ENCODE data around the gene SPINK8.
"Not testable (repeated sequence)": the region's sequence is repeated elsewhere in the genome, so short reads cannot be mapped to it uniquely, and the experiment has no call there.

The SPINK8 gene

DNA sequence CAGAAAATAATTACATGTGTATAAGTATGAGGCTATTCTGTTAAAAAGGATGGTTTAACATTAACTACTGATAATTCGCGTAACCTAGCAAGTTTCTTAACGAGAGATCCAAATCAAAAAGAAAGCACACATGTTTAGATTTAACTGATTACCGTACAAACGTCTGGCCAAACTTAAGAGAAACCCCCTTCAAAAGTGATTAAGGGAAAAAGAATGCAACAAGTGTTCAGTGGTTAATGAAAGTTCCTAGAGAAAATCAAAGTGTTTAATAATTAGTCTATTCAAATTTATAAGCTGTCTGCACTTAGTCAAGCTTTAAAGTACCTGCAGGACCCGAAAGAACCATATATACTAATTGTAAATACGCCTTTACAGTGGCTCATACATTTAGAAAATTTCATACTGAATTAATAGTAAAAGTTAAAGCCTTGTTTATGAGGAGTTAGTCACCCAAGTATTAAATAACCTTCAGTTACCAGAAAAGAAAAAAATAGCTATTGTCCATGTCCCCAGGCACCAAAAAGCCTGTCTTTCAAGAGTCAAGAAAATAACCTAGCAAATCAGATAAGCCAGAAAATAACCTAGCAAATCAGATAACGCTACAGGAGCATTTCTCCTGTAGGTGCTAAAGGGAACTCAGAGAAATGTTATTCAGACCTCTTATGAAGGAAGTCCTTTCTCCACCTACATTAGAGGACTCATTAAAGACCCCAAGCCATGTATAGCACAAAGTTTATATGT is 58.0 kb downstream of the SPINK8 start:
- no peak for DNase-seq

DNA sequence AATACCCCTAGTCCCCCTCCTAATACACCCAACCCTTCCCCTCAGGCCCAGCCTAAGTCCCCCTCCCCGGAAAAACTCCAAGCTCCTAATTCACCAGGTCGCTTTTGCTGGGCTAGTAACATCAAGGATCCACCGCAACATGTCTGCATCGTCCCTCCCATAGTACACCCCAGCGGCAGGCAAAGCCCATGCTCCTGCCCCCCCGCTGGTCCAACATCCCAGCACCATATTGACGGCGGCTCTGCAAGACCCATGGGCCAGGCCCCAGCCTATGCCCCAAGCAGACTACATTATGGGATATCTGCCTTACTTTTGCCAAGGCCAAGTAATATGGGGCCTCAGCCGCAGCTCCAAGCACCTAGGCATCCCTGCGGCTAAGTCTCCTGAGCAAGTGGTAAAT is 59.0 kb downstream of the SPINK8 start:
- no peak for DNase-seq

DNA sequence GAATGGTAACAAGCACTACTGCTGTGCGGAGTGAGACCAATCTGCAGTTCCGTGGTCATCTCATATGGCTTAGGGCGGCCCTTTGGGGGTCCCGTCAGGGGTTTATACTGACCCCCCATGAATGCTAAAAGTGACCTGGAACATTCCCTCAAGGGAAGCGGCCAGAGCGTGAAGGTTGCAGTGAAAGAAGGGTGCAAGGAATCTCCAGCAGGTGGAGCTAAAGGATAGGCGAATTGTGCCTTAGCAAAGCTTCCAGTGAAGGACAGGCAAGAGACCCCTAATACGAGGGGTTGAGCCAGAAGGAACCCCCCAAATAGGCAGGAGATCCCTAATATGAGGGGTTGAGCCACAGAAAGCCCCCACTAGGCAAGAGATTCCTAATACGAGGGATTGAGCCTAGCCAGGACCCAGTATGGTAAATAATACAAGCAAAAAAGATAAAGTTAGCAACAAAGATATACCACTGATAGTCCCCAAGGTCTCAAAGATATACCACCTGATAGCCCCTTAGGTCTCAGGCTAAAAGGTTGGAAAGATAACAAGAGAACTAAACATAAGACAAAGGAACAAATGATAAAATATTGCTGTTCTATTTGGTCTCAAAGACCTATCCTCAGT is 59.8 kb downstream of the SPINK8 start:
- DNase-seq = peak; percentile 69

DNA sequence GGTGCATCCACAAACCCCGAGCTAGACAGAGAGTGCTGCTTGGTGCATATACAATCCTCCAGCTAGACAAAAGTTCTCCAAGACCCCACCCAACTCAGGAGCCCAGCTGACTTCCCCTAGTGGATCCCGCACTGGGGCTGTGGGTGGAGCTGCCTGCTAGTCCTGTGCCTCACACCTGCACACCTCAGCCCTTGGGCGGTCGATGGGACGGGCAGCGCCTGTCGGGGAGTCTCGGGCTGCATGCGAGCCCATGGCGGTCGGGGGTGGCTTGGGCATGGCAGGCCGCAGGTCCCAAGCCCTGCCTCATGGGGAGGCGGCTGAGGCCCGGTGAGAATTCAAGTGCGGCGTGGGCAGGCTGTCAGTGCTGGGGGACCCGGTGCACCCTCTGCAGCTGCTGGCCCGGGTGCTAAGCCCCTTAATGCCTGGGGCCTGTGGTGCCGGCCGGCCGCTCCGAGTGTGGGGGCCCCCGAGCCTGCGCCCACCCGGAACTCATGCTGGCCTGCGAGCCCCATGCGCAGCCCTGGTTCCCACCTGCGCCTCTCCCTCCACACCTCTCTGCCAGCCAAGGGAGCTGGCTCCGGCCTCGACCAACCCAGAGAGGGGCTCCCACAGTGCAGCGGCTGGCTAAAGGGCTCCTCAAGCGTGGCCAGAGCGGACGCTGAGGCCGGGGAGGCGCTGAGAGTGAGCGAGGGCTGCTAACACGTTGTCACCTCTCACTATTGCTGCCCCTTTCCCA is 61.5 kb downstream of the SPINK8 start:
- no peak for DNase-seq

DNA sequence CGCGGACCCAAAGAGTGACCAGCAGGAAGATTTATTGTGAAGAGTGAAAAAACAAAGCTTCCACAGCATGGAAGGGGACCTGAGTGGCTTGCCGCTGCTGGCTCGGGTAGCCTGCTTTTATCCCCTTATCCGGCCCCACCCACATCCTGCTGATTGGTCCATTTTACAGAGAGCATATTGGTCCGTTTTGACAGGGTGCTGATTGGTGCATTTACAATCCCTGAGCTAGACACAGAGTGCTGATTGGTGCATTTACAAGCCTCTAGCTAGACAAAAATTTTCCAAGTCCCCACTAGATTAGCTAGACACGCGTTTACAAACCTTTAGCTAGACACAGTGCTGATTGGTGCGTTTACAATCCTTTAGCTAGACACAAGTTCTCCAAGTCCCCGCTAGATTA is 62.2 kb downstream of the SPINK8 start:
- not testable (repeated sequence) for DNase-seq

DNA sequence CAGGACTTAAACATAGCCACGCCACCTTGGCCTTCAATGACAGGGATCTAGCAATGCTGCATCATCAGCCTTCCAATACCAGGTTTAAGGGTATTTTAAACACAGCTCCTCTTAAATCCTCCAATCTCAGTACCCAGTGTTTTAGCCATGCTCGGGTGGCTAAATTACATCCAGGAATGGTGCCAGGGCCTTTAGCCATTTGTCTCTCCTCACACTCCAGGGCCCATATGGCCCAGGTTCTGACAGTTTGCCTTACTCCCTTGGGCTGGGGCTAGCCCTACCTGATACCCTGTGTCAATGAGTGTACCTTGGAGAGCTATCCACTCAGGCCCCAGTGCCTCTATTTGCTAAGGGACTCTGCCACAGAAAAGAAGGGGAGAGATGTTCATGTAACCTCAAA is 63.2 kb downstream of the SPINK8 start:
- DNase-seq = no peak

DNA sequence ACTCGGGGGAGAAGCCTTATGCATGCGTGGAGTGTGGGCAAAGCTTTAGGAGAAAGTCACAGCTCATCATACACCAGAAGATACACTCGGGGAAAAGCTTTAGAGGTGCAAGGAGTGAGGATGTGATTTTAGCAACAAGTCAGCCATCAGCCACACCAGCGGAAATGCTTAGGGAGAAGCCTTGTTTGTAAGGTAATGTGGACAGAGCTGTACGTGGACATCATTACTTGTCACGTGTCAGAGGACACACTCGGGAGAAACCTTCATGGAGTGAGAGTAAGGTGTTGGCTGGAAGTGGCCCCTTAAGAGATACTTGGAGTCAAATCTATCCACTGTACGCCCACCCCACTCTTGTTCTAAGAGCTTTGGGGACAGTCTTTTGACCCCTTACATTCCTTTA is 63.9 kb downstream of the SPINK8 start:
- no peak for DNase-seq

DNA sequence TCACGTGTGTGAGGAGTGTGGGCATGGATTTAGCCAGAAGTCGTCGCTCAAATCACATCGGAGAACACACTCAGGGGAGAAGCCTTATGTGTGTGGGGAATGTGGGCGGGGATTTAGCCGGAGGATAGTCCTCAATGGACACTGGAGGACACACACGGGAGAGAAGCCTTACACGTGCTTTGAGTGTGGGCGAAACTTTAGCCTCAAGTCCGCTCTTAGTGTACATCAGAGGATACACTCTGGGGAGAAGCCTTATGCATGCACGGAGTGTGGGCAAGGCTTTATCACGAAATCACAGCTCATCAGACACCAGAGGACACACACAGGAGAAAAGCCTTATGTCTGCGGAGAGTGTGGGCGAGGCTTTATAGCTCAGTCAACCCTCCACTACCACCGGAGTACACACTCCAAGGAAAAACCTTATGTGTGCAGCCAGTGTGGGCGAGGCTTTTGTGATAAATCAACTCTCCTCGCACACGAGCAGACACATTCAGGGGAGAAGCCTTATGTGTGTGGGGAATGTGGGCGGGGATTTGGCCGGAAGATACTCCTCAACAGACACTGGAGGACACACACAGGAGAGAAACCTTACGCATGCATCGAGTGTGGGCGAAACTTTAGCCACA is 64.4 kb downstream of the SPINK8 start:
- DNase-seq = no peak

DNA sequence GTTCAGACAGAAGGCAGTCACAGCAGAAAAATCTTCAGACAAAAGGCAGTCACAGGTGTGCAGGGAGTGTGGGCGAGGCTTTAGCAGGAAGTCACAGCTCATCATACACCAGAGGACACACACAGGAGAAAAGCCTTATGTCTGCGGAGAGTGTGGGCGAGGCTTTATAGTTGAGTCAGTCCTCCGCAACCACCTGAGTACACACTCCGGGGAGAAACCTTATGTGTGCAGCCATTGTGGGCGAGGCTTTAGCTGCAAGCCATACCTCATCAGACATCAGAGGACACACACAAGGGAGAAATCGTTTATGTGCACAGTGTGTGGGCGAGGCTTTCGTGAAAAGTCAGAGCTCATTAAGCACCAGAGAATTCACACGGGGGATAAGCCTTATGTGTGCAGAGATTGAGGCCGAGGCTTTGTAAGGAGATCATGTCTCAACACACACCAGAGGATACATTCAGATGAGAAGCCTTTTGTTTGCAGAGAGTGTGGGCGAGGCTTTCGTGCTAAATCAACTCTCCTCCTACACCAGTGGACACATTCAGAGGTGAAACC is 65.0 kb downstream of the SPINK8 start:
- no peak for DNase-seq

DNA sequence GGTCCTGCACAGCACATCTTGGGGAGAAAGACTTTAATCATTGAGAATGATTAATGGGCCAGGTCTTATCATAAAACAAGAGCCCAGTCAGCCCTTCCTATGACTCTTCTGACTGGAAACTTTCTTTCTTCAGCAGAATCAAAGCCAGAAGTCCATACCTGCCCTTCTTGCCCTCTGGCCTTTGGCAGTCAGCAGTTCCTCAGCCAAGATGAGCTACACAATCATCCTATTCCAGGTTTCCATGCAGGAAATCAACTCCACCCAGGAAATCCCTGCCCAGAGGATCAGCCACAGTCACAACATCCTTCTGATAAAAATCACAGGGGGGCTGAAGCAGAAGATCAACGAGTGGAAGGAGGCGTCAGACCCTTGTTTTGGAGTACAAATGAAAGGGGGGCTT is 65.7 kb downstream of the SPINK8 start:
- DNase-seq = no peak

DNA sequence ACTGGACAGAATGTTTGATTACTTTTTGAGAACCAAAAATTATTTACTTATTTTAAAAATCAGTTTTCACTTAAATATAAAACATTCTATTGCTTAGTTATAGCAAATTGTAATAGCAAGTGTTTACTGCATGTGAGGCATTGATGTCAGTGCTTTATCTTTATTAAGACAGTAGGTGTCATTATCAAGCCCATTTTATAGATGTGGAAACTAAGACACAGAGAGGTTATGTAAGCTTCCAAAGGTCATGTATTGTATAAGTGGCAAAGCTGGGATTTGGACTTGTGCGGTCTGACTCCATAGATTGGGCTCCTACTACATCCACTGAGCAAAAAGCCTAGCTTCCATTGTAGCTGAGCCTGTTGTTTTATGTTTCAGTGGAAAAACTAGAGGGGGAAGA is 74.9 kb downstream of the SPINK8 start:
- DNase-seq = no peak
